MM.1S (cell line): ENCODE data around the gene MUC5B.

Experiments
- EZH2 ChIP-seq: fragments of 300-600 bp; sonication (generic); optimal IDR thresholded peaks from 2 replicates; pipeline ENCODE3; 2017; ENCODE audit warnings: low read depth, mild to moderate bottlenecking, antibody characterized with exemption, low read length, mixed read lengths
- EZH2phosphoT487 ChIP-seq: fragments of 300-600 bp; sonication (generic); IDR thresholded peaks from 2 replicates; pipeline ENCODE4 v1.6.1; 2018; ENCODE audit warnings: antibody characterized with exemption, low read length

GRCh38 chr11:1228921-1229451 is 6.1 kb downstream of the MUC5B start:
- no peak for TF ChIP-seq EZH2
- no peak for TF ChIP-seq EZH2phosphoT487
